ENCODE data around the gene GDPD5. TPM values are rescaled to one million over a fixed set of nuclear protein-coding genes. Genes with fewer than 3 reads are reported as not detected.

The GDPD5 gene
- total and polyA plus RNA-seq, 9 of the 15 experiments (the other 6 are each of a cell fraction or from before 2014, with no cell fraction given) = 0.32 to 27.3 (median 8.0) TPM

DNA sequence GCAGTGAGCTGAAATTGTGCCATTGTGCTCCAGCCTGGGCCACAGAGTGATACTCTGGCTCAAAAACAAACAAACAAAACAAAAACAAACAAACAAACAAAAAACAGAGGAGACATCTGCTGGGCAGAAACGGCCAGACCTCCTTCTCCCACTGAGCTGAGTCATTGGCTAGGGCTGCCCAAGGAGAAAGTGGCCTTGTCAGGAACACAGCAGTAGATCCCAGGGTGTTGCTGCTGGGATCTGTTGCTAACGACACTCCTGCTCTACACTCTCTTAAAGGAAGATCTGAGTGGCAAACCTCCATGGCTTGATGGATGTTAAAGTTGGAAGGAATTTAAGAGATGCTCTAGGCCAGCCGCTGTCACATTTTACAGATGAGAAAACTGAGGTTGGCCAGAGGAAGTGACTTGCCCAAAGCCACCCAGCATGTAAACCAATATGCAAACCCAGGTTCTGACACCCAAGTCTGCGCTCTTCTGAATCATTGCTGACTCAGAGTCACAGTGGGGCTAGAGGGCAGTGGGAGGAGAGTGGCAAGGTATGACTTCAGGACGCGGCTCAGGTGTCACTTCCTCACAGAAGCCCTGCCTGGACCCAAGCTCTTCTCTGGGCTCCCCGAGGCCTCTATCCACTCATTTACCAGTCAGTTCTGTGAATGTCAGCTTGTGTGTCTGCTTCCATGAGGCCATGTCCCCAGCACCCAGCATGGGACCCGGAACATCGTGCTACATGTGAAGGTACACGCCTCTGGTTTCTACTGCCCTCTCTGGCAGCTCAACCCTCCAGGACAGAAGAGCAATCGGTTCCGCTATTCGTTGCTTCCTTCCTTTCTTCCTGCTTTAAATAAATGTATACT lies 11.3 kb upstream of the GDPD5 start (continued):
- TF ChIP-seq, protein P1, sequence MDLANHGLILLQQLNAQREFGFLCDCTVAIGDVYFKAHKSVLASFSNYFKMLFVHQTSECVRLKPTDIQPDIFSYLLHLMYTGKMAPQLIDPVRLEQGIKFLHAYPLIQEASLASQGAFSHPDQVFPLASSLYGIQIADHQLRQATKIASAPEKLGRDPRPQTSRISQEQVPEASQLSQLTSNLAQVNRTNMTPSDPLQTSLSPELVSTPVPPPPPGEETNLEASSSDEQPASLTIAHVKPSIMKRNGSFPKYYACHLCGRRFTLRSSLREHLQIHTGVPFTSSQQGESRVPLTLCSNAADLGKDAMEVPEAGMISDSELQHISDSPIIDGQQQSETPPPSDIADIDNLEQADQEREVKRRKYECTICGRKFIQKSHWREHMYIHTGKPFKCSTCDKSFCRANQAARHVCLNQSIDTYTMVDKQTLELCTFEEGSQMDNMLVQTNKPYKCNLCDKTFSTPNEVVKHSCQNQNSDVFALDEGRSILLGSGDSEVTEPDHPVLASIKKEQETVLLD (IDR thresholded peaks at IDR 0.05) = no peak
- no peak for TF ChIP-seq CEBPB (tag; IDR thresholded peaks at IDR 0.05)
- no peak for TF ChIP-seq RREB1 (CRISPR knock-in tag; IDR thresholded peaks at IDR 0.05)
- no peak for TF ChIP-seq RHOXF2B (CRISPR knock-in tag; conservative IDR thresholded peaks at IDR 0.05)
- TF ChIP-seq, protein P2, sequence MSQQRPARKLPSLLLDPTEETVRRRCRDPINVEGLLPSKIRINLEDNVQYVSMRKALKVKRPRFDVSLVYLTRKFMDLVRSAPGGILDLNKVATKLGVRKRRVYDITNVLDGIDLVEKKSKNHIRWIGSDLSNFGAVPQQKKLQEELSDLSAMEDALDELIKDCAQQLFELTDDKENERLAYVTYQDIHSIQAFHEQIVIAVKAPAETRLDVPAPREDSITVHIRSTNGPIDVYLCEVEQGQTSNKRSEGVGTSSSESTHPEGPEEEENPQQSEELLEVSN (IDR thresholded peaks at IDR 0.05; ENCODE audit: borderline replicate concordance in 1 of 2, extremely low read depth in 1 of 2, insufficient read depth in 1 of 2, insufficient read length in 1 of 2, low read depth in 1 of 2, low read length in 1 of 2, poor library complexity in 1 of 2, severe bottlenecking in 1 of 2) = peak; percentile 73 to 83
- no peak for TF ChIP-seq CREB1 (IDR thresholded peaks at IDR 0.05)
- peak; percentile 40; the same call in 1 of the 2 replicates for TF ChIP-seq CREB1 (CRISPR knock-in tag; IDR thresholded peaks at IDR 0.05)
- TF ChIP-seq, protein P3, sequence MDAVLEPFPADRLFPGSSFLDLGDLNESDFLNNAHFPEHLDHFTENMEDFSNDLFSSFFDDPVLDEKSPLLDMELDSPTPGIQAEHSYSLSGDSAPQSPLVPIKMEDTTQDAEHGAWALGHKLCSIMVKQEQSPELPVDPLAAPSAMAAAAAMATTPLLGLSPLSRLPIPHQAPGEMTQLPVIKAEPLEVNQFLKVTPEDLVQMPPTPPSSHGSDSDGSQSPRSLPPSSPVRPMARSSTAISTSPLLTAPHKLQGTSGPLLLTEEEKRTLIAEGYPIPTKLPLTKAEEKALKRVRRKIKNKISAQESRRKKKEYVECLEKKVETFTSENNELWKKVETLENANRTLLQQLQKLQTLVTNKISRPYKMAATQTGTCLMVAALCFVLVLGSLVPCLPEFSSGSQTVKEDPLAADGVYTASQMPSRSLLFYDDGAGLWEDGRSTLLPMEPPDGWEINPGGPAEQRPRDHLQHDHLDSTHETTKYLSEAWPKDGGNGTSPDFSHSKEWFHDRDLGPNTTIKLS (IDR thresholded peaks at IDR 0.05; ENCODE audit: borderline replicate concordance, low read depth) = peak; percentile 43; the same call in 1 of the 2 replicates
- no peak for TF ChIP-seq RBM22 (IDR thresholded peaks at IDR 0.05; ENCODE audit: low read depth, low read length, poor library complexity, severe bottlenecking)
- TF ChIP-seq SP2 (IDR thresholded peaks at IDR 0.05; ENCODE audit: extremely low read depth, low read depth, low read length, poor library complexity, severe bottlenecking) = no peak
- TF ChIP-seq CHCHD3 (CRISPR knock-in tag; IDR thresholded peaks at IDR 0.05) = no peak
- no peak for TF ChIP-seq NCOA6 (IDR thresholded peaks at IDR 0.05)
- TF ChIP-seq TGIF2 (CRISPR knock-in tag; IDR thresholded peaks at IDR 0.05) = no peak
- no peak for TF ChIP-seq RAD21 (CRISPR knock-in tag; conservative IDR thresholded peaks at IDR 0.05 in 1 of 2, IDR thresholded peaks at IDR 0.05 in 1 of 2)
- no peak for TF ChIP-seq PKNOX1 (IDR thresholded peaks at IDR 0.05)
